Putamen (tissue), 1 donor: ENCODE results near the gene TBC1D13.
A peak's percentile ranks its signal among the peaks of the same experiment; 100 is the strongest.
"Not testable (repeated sequence)": the region's sequence is repeated elsewhere in the genome, so short reads cannot be mapped to it uniquely, and the experiment has no call there.

Experiments
- DNase-seq: peaks from one replicate; pipeline ENCODE4 v3.0.0-alpha.2; 2016; ENCODE audit warnings: low spot score

Gene TBC1D13

GRCh38 chr9:128820665-128821583, 33.9 kb downstream of the TBC1D13 start:
- DNase-seq = no peak

- no peak for DNase-seq
These were observed 34.7 kb downstream of the TBC1D13 start for GRCh38 chr9:128821584-128822406.

- no peak for DNase-seq
These were observed 35.5 kb downstream of the TBC1D13 start for GRCh38 chr9:128822407-128823042.

GRCh38 chr9:128823362-128823902, 36.4 kb downstream of the TBC1D13 start:
- DNase-seq = no peak

- no peak for DNase-seq
These were observed 36.9 kb downstream of the TBC1D13 start for GRCh38 chr9:128823903-128824406.

GRCh38 chr9:128824911-128825310, 37.9 kb downstream of the TBC1D13 start:
- no peak for DNase-seq

GRCh38 chr9:128825923-128826700, 39.1 kb downstream of the TBC1D13 start:
- DNase-seq = no peak

- no peak for DNase-seq
These were observed 41.2 kb downstream of the TBC1D13 start for GRCh38 chr9:128828267-128828666.

GRCh38 chr9:128828719-128829452, 41.8 kb downstream of the TBC1D13 start:
- no peak for DNase-seq

- DNase-seq = peak; percentile 93
These were observed 42.6 kb downstream of the TBC1D13 start, which contains the start of gene SPOUT1 for GRCh38 chr9:128829477-128830251. Gene SPOUT1 (minus strand): TSS chr9:128829794. CDS start chr9:128829780, 14 bp downstream.

GRCh38 chr9:128833696-128834095, 46.6 kb downstream of the TBC1D13 start:
- DNase-seq = no peak

- DNase-seq = no peak
These were observed 48.5 kb downstream of the TBC1D13 start for GRCh38 chr9:128835246-128836210.

- no peak for DNase-seq
These were observed 49.6 kb downstream of the TBC1D13 start for GRCh38 chr9:128836509-128837145.

GRCh38 chr9:128838338-128838737, 51.3 kb downstream of the TBC1D13 start:
- DNase-seq = no peak

- DNase-seq = no peak
These were observed 53.5 kb downstream of the TBC1D13 start for GRCh38 chr9:128840524-128840923.

- DNase-seq = no peak
These were observed 54.8 kb downstream of the TBC1D13 start for GRCh38 chr9:128841694-128842492.

GRCh38 chr9:128843171-128843570, 56.1 kb downstream of the TBC1D13 start:
- DNase-seq = not testable (repeated sequence)
